GM19240 (cell line): ENCODE results near the gene DSCAML1.

ENCODE experiments used
- DNase-seq: peaks from one replicate; pipeline ENCODE4 v3.0.0; 2011; ENCODE audit warnings: low spot score; ENCODE audit not compliant: insufficient read length

Gene DSCAML1

DNA sequence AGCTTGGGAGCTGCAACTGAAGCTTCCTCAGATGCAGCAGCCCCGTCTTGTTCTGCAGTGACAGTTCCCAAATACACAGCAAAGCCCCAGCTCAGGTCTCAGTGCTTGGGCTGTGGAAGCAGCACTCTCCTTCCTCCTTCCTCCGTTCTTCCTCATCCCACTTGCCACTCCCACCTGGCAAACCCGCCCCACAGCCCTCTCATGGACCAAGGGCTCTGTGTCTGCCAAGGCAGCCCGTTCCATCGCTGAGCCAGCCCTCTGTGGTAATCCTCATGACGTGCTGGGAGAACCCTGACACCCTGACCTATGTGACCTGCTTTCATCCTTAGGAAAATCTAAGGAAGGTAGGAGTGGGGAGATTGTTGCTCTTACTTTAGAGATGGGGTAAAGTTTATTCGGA lies 157.0 kb downstream of the DSCAML1 start:
- DNase-seq, result no peak

DNA sequence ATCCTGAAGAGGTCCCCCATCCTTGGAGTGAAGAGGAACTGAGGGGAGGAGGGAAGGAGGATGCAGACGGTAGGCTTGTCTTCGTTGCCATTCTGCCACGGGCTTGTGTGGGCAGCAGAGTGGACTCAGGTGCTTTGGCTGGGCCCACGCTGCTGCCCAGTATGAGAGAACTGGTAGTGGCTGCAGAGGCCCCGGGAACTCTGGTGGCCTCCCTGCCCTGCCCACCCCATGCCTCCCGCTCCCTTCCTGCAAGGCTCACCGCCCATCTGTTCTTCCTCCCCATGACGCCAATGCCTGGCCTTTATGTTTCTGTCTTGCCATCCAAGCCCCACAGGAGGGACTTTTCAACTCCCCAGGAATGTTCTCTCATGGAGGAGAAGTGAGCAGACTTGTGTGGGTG lies 157.4 kb downstream of the DSCAML1 start:
- DNase-seq, result no peak

DNA sequence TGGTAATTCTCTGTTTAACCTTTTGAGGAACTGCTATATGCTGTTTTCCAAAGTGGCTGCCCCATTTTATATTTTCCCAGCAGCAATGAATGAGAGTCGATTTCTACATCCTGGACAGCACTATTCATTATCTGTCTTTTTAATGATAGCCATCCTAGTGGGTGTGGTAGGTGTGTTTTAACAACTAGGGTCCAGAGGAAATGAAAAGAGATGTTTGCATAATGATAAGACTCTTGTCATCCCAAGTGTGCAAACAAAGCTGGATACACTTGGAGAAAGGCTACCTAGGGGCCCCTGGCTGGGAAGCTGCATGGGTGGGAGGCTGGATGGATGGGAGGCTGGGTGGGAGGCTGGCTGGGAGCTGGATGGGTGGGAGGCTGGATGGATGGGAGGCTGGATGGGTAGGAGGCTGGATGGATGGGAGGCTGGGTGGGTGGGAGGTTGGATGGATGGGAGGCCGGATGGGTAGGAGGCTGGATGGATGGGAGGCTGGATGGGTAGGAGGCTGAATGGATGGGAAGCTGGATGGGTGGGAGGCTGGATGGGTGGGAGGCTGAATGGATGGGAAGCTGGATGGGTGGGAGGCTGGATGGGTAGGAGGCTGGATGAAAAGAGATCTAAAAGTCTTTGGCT lies 158.0 kb downstream of the DSCAML1 start:
- no peak for DNase-seq

DNA sequence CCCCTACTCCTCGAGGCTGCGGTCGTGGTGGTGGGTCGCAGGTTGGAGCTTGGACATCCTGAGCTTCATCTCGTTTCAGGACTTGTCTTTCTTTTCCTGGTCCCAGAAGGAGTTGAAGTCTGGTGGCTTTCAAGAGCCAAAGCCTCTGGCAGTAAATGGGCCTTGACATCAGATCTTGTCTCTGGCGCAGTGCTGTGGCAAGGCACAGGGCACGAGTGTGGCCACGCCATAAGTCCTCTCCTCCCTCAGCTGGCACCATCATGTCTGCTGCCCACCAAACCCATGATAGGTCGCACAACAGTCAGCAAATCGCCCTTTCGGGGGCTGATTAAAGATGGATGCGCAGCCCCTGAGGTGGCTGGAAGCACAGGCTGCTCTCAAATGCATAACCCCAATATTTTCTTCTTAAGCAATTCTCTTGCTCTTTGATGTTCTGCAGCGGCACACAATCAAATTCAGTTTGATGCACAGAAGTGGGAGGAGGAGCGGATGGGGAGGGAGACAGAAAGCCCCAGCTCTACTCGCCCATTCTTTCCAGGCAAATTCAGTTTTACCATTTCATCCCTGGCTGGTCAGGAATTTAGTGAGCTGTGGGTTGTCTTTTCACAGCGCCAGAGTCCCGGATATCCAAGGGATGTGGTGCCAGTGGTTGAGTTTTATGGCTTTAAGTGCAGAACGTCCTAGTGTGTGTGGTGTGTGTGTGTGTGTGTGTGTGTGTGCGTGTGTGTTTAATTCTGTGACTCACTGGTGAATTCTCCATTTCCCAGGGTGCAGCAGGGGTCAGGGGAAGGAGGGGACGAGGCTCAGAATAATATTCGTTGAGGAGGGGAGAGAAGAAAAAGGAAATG lies 162.0 kb downstream of the DSCAML1 start:
- DNase-seq, result no peak

DNA sequence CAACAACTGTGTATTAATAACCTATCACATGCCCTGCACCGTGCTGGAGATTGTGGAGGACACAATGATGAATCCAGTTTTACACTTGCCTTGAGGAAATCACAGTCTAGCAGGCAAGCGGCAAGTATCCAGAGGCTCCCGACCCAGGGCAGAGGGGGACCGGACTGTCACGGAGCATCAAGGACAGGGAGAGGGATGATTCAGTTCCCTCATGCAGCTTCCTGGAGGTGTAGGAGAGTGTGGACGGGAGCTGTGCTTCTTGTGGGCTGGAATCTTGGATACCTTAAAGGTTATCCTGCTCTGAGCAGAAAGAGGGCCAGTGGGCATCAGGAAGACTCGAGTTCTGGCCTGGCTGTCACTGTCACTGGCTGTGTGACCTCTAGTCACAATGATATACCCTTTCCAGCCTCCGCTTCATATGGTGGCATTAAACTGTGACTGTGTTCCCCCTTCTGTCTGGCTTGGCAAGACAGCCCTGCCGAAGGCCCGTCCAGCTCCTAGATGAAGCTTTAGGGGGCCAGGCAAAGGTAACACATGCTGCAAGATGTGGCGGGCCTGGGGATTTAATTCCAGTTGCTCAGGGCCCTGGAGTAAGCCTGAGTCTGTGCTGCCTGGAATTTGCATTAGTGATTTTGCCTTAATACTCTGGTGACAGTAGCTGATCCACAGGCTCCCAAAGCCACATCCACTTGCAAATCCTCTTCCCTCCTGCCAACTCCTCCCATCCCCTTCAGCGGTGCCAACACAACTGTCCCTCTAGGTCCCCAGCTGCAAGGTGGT lies 162.8 kb downstream of the DSCAML1 start:
- no peak for DNase-seq

DNA sequence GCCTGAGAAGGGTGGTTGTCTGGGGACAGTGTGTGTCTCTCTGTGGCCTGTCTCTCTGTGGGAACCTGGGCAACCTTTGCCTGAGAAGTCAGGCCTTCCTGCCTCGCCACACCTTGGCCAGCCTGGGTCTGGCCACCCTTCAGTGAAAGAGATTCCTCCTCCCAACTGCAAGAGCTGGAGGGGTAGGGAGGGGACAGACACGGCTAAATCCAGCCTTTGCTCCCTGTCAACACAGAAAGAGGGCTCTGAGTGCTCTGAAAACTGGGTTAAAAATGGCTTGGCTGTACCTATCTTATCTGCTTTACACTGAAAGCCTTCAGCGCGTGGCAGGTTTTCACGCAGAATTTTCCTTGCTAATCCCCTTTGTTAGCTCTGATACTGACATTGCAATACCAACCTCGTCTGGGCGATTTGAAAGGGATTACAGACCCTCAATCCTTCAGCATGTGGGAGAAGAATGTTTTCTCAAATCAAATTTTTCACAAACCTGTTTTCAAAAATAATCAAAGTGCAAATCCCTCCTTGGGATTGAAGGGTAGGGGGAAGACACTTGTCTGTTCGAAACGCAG lies 163.7 kb downstream of the DSCAML1 start:
- no peak for DNase-seq

DNA sequence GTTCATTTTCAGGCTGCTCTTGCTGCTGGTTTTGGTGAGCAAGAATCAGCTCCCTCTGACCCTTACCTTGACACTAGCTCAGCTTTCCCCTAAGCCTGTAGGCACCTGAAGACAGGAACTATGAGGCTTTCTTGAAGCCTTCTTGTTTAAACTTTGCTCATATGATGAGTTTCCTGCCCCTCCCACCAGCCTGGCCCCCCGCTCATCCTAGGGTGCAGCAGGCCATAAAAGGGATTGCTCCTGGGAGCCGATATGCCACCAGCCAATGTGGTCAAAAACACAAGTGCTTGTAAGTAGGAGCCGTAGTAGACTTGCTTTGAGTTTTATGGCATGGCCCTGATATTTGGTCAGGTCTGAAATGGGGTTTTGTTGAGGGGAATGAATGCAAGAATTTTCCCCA lies 164.7 kb downstream of the DSCAML1 start:
- DNase-seq, result no peak

DNA sequence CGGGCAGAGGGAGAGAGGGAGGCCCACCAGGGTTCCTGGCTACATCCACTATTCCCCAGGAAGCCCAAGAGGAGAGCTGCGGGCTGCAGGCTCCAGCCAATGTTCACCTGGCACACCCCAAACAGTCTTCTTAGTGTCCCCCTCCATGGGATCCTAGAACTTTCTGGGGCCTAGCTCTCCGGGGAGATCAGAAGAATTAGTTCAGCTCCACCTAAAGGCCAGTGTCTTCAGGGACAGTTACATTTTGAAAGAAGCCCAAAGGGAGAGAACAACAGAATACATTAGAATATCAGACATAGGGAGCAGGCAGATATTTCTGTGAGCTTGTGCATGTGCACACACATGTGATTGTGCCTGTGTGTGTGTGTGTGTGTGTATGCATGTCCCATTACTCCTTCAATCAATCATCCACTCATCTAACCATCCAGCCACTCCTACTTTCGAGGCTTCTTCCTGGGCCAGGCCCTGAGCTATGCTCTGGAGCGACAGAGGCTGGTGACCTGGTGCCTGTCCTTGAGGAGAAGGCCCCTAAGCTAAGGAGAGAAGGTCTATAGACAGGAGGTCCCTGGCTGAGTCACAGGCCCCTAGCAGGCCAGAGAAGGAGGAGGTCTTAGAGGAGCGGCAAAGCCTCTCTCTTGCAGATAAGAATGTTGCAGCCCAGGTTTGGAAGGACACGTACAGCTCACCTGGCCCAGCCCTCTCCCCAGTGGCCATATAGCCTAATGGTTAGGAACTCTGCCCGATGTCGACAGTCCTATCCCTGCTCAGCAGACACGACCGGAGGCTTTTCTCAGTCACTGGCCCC lies 165.5 kb downstream of the DSCAML1 start:
- DNase-seq, result no peak

DNA sequence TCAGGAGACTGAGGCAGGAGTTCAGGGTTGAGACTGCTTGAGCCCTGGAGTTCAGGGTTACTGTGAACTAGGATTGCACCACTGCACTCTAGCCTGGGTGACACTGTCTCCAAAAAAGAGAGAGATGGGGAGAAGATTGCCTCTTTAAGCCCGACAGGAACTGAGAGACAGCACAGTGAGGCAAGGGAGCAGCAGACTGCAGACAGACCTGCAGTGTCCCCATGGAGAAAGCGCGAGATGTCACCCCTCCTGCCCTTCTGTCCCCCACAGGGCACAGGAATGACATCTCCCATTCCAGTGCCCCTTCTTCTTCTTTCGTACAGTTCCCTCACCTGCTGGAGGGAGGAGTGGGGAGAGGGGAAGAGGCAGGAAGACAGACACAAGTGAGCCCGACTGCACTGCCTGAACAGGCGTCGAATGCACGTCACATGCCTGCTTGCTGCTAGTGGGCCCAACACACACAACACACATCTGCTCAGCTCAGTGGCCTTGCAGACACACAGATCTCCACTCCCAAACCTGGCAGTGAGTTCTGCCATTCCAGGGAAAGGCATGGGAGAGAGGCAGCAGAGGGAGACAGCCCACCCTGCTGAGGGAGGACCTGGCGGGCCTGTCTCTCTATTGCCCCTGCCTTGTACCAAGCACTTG lies 167.0 kb downstream of the DSCAML1 start:
- DNase-seq, result no peak

DNA sequence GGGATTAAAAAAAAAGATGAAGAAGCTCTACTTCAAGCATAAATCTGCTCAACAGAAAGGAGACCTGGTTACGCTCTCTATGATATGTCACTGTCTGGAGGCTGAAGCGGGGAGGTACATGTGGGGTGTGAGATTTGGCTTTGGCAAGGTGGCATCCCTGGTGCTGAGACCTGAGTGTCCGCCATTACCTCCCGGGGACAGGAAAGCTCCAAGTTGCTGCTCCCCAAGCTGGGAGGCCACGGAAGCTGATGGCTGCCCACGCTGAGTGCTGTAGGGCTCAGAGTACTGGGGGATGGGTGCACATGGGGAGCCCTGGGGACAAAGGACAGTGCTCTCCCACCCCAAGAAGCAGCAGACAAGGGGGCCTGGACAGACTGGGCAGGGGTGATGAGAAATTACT lies 167.9 kb downstream of the DSCAML1 start:
- no peak for DNase-seq

DNA sequence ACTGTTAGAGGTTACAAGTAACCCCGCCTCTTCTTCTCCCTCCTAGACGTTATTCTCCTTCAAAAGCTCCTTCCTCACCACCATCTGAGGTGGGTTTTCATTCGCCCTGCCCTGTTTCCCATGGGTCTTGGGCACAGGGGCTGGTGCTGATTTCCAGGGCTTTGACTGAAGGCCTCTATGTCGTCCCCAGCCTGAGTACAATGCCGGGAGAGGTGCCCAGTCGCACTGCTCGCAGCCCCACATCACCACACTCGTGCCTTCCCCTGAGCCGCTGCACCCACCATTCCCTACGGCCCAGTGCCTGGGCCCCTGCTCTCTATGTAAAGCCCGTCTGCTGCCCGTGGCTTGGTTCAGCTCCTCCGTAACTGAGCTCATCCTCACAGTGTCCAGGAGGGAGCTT lies 169.8 kb downstream of the DSCAML1 start:
- DNase-seq, result no peak

DNA sequence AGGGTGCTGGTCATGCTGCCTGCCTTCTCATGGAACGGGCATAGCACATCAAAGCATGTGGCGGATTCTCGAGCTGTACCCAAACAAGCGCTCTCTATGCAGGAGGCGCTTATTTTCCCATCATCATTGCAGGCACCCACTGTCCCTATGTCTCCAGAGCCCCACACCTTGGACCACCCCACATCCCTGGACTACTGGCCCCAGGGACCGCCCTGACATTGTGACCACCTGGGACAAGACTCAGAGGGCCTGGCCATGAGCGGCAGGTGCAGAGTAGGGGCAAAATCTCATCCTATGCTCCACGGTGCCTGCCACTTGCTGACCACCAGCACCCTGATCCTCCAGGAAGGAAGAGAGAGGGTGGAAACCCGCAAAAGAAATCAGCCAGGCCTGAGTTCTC lies 170.4 kb downstream of the DSCAML1 start:
- no peak for DNase-seq

DNA sequence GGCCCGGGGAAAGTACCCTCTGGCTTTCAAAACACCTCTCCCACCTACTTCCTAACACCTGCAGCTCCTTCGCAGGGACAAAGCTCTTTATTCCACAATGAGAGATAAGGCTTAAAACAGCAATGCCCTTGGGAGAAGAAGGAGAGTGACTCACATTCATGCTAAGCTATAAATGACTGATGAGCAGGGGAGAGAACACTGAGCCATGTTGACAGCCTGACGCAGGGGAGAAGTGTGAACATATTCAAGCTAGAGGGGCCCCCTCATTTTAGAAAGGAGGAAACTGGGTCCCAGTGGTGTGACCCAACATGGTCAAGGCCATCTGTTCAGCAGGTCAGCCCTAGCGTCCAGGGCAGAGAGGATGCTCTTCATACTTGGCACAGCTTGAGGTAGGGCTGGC lies 171.8 kb downstream of the DSCAML1 start:
- no peak for DNase-seq

DNA sequence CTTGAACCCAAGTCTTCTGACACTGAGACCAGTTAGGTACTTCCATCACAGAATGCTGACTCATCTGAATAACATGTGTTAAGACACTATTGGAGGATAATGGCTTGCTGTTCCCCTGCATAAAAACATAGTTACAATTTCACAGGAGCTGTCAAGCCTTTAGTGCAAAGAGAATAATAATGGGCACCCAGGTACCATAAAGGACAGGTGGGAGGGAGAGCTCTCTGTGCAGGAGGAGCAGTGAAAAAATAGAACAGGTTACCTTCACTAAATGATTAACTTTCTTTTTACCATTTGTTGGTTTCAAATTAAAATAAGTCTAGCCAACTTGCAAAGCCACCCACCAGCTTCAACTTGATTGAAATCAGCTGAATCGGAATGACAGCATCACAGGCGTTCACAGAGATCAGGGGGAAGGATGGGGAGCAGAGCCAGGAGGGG lies 173.2 kb downstream of the DSCAML1 start:
- DNase-seq, result no peak

DNA sequence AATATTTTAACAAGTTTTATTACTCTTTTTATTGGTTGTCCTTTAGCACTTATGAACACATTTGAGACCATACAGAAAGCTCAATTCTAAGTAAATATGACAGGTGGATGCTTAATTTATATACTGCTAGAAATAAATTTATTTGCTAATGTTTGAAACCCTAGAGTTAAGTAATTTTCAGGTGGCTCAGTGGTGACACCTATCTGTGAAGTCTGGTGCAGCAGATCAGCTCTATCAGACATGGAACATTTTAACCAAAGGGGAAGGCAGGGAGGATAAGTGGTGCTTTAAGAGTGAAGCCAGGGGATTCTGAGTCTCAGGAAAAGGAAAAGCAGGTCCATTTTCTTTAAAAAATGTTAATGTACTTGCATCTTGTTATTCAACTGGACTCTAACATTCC lies 175.8 kb downstream of the DSCAML1 start:
- DNase-seq, result no peak

DNA sequence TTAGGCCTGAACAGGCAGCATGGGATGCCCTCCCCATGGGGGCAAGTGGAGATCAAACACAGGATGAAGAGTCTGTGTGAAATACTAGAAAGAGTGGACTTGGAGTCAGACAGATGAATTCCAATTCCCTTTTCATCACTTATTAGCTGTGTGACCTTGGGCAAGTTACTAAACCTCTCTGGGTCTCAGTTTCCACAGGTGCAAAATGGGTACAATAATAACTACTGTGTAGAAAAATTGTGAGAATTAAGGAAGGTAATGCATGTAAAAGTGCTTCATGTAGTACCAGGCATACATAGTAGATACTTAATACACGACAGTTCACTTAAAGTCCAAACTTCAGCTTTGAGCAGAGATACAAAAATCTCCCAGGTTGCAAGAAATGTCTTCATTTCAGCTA lies 176.4 kb downstream of the DSCAML1 start:
- DNase-seq, result no peak

DNA sequence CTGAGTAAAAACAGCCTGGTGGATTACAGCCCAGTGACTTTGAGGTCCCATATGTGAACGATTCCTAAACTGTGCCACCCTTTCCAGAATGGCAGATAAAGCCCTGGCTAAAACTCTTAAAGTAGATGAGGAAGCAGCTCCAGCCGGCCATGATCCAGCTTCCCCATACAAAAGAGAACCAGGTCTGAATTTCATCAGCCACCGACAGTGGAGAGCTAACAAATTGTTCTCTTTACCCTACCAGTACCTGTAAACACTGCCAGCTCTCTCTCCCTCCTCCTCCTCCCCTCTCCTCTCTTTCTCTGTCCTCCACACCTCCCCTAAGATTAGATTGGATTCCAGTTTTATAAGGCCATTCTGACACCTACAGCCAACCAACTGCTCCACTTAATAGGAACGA lies 176.9 kb downstream of the DSCAML1 start:
- no peak for DNase-seq

DNA sequence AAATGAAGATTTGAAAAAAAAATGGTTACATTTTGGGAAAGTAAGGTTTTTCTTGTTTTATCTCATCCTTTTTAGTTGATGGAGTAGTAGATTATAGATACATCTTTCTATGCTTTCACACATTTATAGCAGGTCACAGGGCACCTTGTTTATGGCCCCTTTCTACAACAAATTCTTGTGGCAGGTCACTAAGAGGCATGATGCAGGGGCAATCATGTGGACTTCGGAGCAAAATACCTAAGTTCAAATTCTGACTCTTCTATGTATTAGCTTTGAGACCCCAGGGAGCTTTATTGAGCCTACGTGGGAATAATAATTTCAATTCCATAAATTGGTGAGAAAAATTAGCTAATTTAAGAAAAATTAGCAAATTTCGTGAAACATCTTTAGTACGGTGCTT lies 177.4 kb downstream of the DSCAML1 start:
- no peak for DNase-seq

DNA sequence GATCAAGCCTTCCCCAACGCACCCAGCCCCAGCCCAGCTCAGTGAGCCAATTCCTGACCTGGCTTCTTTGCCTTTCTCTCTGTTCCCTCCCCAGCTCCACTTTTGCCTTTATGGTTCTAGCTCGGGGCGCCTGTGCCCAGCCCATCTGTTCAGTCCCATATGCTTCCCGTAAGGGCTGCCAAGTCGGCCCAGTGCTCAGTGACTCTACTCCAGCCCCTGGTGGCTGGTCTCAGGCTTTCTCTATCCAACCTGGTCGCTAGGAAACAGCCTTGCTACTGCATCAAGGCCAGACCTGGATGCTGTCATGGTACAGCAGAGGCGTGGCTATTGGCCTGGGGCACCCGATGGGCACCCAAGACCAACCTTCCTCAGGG lies 178.0 kb downstream of the DSCAML1 start:
- DNase-seq, result no peak

DNA sequence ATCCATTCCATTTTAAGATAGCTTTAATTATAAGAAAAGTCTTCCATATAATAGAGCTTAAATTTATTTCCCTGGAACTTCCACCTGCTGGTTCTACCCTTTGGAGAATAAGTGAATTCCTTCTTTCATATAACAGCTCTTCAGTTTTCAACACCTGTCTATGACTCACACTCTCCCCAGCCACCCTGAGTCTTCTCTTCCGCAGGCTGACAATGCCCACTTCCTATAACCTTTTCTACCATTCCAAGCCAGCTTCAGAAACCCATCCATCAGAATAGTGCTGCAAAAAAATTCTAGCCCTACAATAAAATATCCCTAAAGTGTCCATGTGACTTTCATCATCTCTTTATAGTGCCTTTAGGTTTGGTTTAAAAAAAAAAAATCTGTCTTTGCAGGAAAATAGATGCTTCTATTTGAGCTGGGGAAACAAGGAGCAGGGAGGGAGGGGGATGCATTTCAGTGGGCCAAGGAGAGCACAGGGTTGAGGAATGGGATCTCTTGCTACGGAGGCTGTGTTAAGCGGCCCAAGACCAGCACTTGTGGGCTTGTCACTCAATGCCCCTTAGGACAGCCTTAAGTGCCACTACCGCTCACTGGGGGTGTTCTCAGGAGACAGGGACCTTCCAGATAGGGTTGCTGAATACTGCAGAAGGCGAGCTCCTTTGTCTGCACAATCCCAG lies 178.6 kb downstream of the DSCAML1 start:
- DNase-seq, result no peak
